Measurements from ENCODE around the gene DGCR2. TPM values are rescaled to one million over a fixed set of nuclear protein-coding genes. Genes with fewer than 3 reads are reported as not detected.
"Not testable (repeated sequence)": the region's sequence is repeated elsewhere in the genome, so short reads cannot be mapped to it uniquely, and the experiment has no call there.

Gene DGCR2
- total and polyA plus RNA-seq, 2 donors from 2014 or later: 37.5 to 67.7 TPM

DNA sequence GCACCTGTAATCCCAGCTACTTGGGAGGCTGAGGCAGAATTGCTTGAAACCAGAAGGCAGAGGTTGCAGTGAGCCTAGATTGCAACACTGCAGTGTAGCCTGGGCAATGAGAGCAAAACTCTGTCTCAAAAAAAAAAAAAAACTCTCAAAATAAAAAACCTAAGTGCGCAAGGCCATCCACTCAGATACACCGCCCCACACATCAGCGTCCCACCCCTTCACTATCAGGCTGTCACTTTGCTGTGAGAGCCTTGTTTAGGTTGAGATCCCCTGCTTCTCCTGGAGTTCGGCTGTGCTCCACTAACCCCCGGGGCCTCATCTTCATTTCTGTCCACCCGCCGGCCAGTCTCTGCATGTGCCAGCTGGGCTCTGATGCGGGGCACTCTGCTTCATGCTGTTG is 44.2 kb upstream of the DGCR2 start:
- no peak for TF ChIP-seq CTCF (IDR thresholded peaks at IDR 0.05; ENCODE audit: borderline replicate concordance, extremely low read depth, insufficient read depth)
- intact Hi-C loops (cut with DNase I): loop anchor here (5.0 kb wide), 1 partner anchor 49 kb away; no protein-coding TSS in a partner anchor

GRCh38 chr22:19164425-19164824 is 42.2 kb upstream of the DGCR2 start:
- TF ChIP-seq CTCF (IDR thresholded peaks at IDR 0.05; ENCODE audit: borderline replicate concordance, extremely low read depth, insufficient read depth): no peak
- Histone ChIP-seq H3K4me3 (ENCODE audit: low read length in 3 of 3) (no peak overlapping the region), H3K36me3 (ENCODE audit: control insufficient read depth in 2 of 3, insufficient read depth in 3 of 3, low read length in 3 of 3) (no peaks in the 10 kb centered on the region), H3K27me3 (ENCODE audit: control insufficient read depth, insufficient read depth, low read length) (peaks cover 9% of the 10 kb centered on the region), H3K9ac (ENCODE audit: low read length in 3 of 3) (no peak overlapping the region), H3K27ac (ENCODE audit: low read depth in 2 of 2, low read length in 2 of 2) (no peak overlapping the region), H3K4me1 (ENCODE audit: control insufficient read depth in 2 of 3, insufficient read depth in 2 of 3, low read depth in 1 of 3, low read length in 3 of 3) (no peaks in the 10 kb centered on the region), H3K9me3 (ENCODE audit: control insufficient read depth in 2 of 3, insufficient read depth in 1 of 3, low read length in 3 of 3) (no peaks in the 10 kb centered on the region)
- intact Hi-C loops (cut with DNase I): no loop called here
- FAIRE-seq (no peak), DNase-seq (no peak)

More for the DNA sequence above, 44.2 kb upstream of the DGCR2 start:
- Histone ChIP-seq H3K4me1 (ENCODE audit: control insufficient read depth in 2 of 3, insufficient read depth in 2 of 3, low read depth in 1 of 3, low read length in 3 of 3) (peaks cover 0 to 11% (median 0%) of the 10 kb centered on the region in 3 donors), H3K9ac (ENCODE audit: low read length in 3 of 3) (no peak overlapping the region), H3K9me3 (ENCODE audit: control insufficient read depth in 2 of 3, insufficient read depth in 1 of 3, low read length in 3 of 3) (no peaks in the 10 kb centered on the region), H3K27ac (ENCODE audit: low read depth in 2 of 2, low read length in 2 of 2) (no peak overlapping the region), H3K27me3 (ENCODE audit: control insufficient read depth, insufficient read depth, low read length) (peaks cover 16% of the 10 kb centered on the region), H3K4me3 (ENCODE audit: low read length in 3 of 3) (no peak overlapping the region), H3K36me3 (ENCODE audit: control insufficient read depth in 2 of 3, insufficient read depth in 3 of 3, low read length in 3 of 3) (no peaks in the 10 kb centered on the region)
- no peak for DNase-seq
- no peak for FAIRE-seq

DNA sequence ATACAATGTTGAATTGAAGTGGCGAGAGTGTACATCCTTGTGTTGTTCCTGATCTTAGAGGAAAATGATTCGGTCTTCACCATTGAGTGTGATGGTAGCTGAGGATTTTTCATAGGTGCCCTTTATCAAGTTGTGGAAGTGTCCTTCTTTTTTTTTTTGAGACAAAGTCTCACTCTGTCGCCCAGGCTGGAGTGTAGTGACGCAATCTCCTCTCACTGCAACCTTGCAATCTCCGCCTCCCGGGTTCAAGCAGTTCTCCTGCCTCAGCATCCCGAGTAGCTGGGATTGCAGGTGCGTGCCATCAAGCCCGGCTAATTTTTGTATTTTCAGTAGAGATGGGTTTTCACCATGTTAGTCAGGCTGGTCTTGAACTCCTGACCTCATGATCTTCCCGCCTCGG is 36.4 kb upstream of the DGCR2 start:
- H3K27ac ChIP-seq (ENCODE audit: low read depth in 2 of 2, low read length in 2 of 2); FAIRE-seq; H3K4me3 ChIP-seq (ENCODE audit: low read length in 3 of 3); DNase-seq; H3K36me3 ChIP-seq (ENCODE audit: control insufficient read depth in 2 of 3, insufficient read depth in 3 of 3, low read length in 3 of 3); H3K9me3 ChIP-seq (ENCODE audit: control insufficient read depth in 2 of 3, insufficient read depth in 1 of 3, low read length in 3 of 3); intact Hi-C loops (cut with DNase I); H3K27me3 ChIP-seq (ENCODE audit: control insufficient read depth, insufficient read depth, low read length); H3K4me1 ChIP-seq (ENCODE audit: control insufficient read depth in 2 of 3, insufficient read depth in 2 of 3, low read depth in 1 of 3, low read length in 3 of 3); H3K9ac ChIP-seq (ENCODE audit: low read length in 3 of 3): not testable (repeated sequence)

DNA sequence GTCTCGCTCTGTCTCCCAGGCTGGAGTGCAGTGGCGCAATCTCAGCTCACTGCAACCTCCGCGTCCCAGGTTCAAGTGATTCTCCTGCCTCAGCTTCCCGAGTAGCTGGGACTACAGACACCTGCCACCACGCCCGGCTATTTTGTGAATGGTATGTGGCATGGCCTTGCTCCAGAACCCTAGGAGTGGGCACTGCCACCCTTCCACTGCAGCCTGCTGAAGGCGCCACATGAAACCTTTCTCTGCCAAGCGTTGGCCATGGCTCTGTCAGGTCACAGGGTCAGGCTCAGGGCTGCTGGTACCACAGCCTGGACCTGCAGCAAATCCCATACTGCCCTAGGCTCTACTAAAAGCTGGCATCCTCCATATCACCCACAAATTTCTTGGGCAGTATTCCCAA is 33.9 kb upstream of the DGCR2 start:
- H3K9me3 ChIP-seq (ENCODE audit: control insufficient read depth in 2 of 3, insufficient read depth in 1 of 3, low read length in 3 of 3); DNase-seq; H3K27ac ChIP-seq (ENCODE audit: low read depth in 2 of 2, low read length in 2 of 2); H3K4me1 ChIP-seq (ENCODE audit: control insufficient read depth in 2 of 3, insufficient read depth in 2 of 3, low read depth in 1 of 3, low read length in 3 of 3); H3K9ac ChIP-seq (ENCODE audit: low read length in 3 of 3); FAIRE-seq; intact Hi-C loops (cut with DNase I); H3K36me3 ChIP-seq (ENCODE audit: control insufficient read depth in 2 of 3, insufficient read depth in 3 of 3, low read length in 3 of 3); H3K4me3 ChIP-seq (ENCODE audit: low read length in 3 of 3): not testable (repeated sequence)
- H3K27me3 ChIP-seq (ENCODE audit: control insufficient read depth, insufficient read depth, low read length): peaks cover 16% of the 10 kb centered on the region

All from kidney (tissue), 14 donors.